HG03095 (cell line): ENCODE results near the gene ALKBH6.

Experiments
- ATAC-seq: cut with Tn5 transposase; IDR thresholded peaks from one replicate; pipeline ENCODE4 v1.9.1; 2021; ENCODE audit warnings: moderate library complexity; ENCODE audit not compliant: unreplicated experiment

Gene ALKBH6

DNA sequence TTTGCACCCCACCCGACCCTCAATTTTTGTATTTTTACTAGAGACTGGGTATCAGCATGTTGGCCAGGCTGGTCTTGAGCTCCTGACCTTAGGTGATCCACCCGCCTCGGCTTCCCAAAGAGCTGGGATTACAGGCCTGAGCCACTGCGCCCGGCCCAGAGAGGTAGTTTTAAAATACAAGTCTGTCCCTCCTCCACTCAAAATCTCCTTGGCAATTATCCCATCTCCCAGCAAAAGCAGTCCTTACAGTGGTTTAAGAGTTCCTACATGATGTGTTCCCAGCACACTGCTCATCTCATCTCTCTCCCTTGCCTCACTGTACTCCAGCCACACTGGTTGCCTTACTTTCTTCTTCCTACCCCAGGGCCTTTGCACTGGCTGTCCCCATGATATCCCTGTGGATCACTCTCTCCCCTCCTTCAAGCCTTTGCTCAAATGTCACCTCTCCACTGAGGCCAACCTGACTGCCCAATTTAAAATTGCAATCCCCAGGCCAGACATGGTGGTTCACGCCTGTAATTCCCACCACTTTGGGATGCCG, 53.5 kb downstream of the ALKBH6 start:
- no peak for ATAC-seq

DNA sequence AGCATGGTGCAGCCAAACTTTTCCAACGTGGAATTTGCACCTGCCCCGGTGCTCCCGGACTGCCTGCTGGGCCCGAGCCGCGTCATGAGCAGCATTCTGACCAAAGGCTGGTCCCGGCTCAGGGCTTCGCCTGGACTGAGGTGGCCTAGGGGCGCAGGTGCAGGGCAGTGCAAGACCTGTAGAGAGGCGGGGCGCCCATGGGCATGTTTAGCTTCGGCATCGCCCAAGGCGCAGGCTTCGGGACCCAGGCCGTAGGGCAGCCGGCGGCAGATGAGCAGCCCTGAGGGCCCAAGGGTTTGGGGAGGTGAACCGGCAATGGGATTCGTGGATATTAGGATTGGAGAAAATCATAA, 54.1 kb downstream of the ALKBH6 start:
- no peak for ATAC-seq
